Hippocampal formation (tissue), 2 donors: ENCODE results near the gene CTDSP1.
A peak's percentile ranks its signal among the peaks of the same experiment; 100 is the strongest.

Experiments used
- DNase-seq, 2 donors: peaks; one replicate each; lab custom pipeline; 2025; lab: John Stamatoyannopoulos, UW

Gene CTDSP1

GRCh38 chr2:218383892-218384519, 15.7 kb upstream of the CTDSP1 start:
- no peak for DNase-seq

- no peak for DNase-seq
Measured at GRCh38 chr2:218384975-218385374, 14.7 kb upstream of the CTDSP1 start.

GRCh38 chr2:218386505-218387368, 12.9 kb upstream of the CTDSP1 start:
- DNase-seq = no peak

- DNase-seq = no peak
Measured at GRCh38 chr2:218387369-218388194, 12.1 kb upstream of the CTDSP1 start.

- no peak for DNase-seq
Measured at GRCh38 chr2:218389333-218390150, 10.1 kb upstream of the CTDSP1 start.

GRCh38 chr2:218391202-218391601, 8.5 kb upstream of the CTDSP1 start:
- no peak for DNase-seq

- no peak for DNase-seq
Measured at GRCh38 chr2:218392459-218392858, 7.2 kb upstream of the CTDSP1 start.

GRCh38 chr2:218392891-218393462, 6.7 kb upstream of the CTDSP1 start:
- DNase-seq = no peak

- DNase-seq = no peak
Measured at GRCh38 chr2:218393750-218394290, 5.8 kb upstream of the CTDSP1 start.

- DNase-seq = no peak
Measured at GRCh38 chr2:218394298-218395089, 5.2 kb upstream of the CTDSP1 start.

- no peak for DNase-seq
Measured at GRCh38 chr2:218395090-218395444, 4.6 kb upstream of the CTDSP1 start.

GRCh38 chr2:218395456-218395825, 4.2 kb upstream of the CTDSP1 start:
- DNase-seq = no peak

- DNase-seq = peak; percentile 96 to 97
Measured at GRCh38 chr2:218395826-218396687, 3.6 kb upstream of the CTDSP1 start.

- DNase-seq = peak; percentile 64 to 74
Measured at GRCh38 chr2:218396688-218397462, 2.8 kb upstream of the CTDSP1 start.

- no peak for DNase-seq
Measured at GRCh38 chr2:218397463-218397819, 2.2 kb upstream of the CTDSP1 start.

- DNase-seq = peak in 1 of 2 donors; percentile 60
Measured at GRCh38 chr2:218397820-218398436, 1.7 kb upstream of the CTDSP1 start.

- DNase-seq = peak; percentile 52 to 64
Measured at GRCh38 chr2:218398437-218399390, 954 bp upstream of the CTDSP1 start.
